Panc1 (cell line): ENCODE results near the gene HCN1. TPM values are rescaled to one million over a fixed set of nuclear protein-coding genes. Genes with fewer than 3 reads are reported as not detected.

Experiments used
- ATAC-seq: fragments of 200-7000 bp; cut with Tn5 transposase; 2 replicates; pipeline ENCODE4 v1.9.1; 2020; ENCODE audit warnings: mild to moderate bottlenecking, moderate library complexity
- BruUV-seq: library from RNA; stranded (reverse); fragments of 400-500 nt; replicated peaks from 2 replicates; lab custom pipeline; 2021; lab: Mats Ljungman, UMichigan
- CTCF ChIA-PET: fragments of 300-600 bp; sonication (Branson Sonifier 250); formaldehyde crosslinking; loops from one replicate; lab custom pipeline; 2022; ENCODE audit warnings: antibody characterized with exemption; lab: Charles Lee
- POLR2A ChIA-PET: fragments of 300-600 bp; sonication (Branson Sonifier 250); formaldehyde crosslinking; loops from one replicate; lab custom pipeline; 2022; ENCODE audit warnings: antibody characterized with exemption; lab: Charles Lee
- DNase-seq: peaks from one replicate; pipeline ENCODE4 v3.0.0-alpha.2; 2010; ENCODE audit warnings: low read depth, low spot score
- H3K27ac ChIP-seq: 2 replicates; pipeline ENCODE4 v1.5.1; 2011; ENCODE audit warnings: mild to moderate bottlenecking, low read length, inconsistent platforms
- H3K27me3 ChIP-seq: fragments of 200-500 bp; sonication (Bioruptor generic); 2 replicates; pipeline ENCODE4 v1.6.0; 2014; ENCODE audit warnings: low read length, inconsistent platforms; ENCODE audit not compliant: control insufficient read depth, insufficient read depth
- H3K36me3 ChIP-seq: fragments of 200-500 bp; sonication (Bioruptor generic); 2 replicates; pipeline ENCODE4 v1.5.1; 2014; ENCODE audit warnings: inconsistent platforms, mild to moderate bottlenecking, low read length, moderate library complexity; ENCODE audit not compliant: control insufficient read depth, insufficient read depth
- H3K4me1 ChIP-seq: 2 replicates; pipeline ENCODE4 v1.5.1; 2011; ENCODE audit warnings: inconsistent platforms, mild to moderate bottlenecking, low read length, moderate library complexity; ENCODE audit not compliant: control insufficient read depth, insufficient read depth
- H3K4me3 ChIP-seq, 2 experiments: 2 replicates each; pipeline ENCODE4 v1.5.1; 2011 to 2012; ENCODE audit warnings: low read depth in 2 of 2, low read length in 2 of 2, mild to moderate bottlenecking in 2 of 2, inconsistent platforms in 1 of 2, moderate library complexity in 1 of 2
- H3K9me3 ChIP-seq: fragments of 200-500 bp; sonication (Bioruptor generic); 2 replicates; pipeline ENCODE4 v1.5.1; 2014; ENCODE audit warnings: low read depth, mild to moderate bottlenecking, inconsistent platforms, low read length, moderate library complexity; ENCODE audit not compliant: control insufficient read depth, insufficient read depth
- CTCF ChIP-seq: fragments of 450-650 bp; IDR thresholded peaks from 2 replicates; pipeline ENCODE4 v1.5.1; 2017; ENCODE audit warnings: mild to moderate bottlenecking
- POLR2AphosphoS5 ChIP-seq: IDR thresholded peaks from 2 replicates; pipeline ENCODE4 v1.6.1; 2012; ENCODE audit warnings: mild to moderate bottlenecking, low read depth, low read length, moderate library complexity
- REST ChIP-seq, 2 experiments: IDR thresholded peaks; 2 replicates each; pipeline ENCODE4 v1.6.1; 2011 to 2012; ENCODE audit warnings: low read depth in 2 of 2, control low read depth in 1 of 2, low read length in 1 of 2, mild to moderate bottlenecking in 1 of 2, moderate library complexity in 1 of 2; ENCODE audit not compliant: insufficient read depth in 1 of 2
- SIN3A ChIP-seq: IDR thresholded peaks from 2 replicates; pipeline ENCODE4 v1.6.1; 2012; ENCODE audit warnings: low read depth, mild to moderate bottlenecking, low read length, moderate library complexity, borderline replicate concordance; ENCODE audit not compliant: insufficient read depth
- TCF7L2 ChIP-seq: IDR thresholded peaks from 2 replicates; pipeline ENCODE4 v1.6.1; 2011; ENCODE audit warnings: mild to moderate bottlenecking, low read depth, low read length, inconsistent platforms
- in situ Hi-C: cut with HindIII; loops from 2 replicates; pipeline ENCODE4 v1.10.0; 2016; ENCODE audit warnings: low sequenced_read_pairs, low pct_unique_long_range_greater_than_20kb
- intact Hi-C: fragments of 100-400 bp; cut with micrococcal nuclease; formaldehyde crosslinking; loops from one replicate; pipeline ENCODE4 v1.10.0; 2022; ENCODE audit not compliant: unreplicated experiment
- total RNA-seq: library from RNA; stranded (reverse); gene quantifications from one replicate; pipeline ENCODE4 v1.2.1, GENCODE V29; 2021; ENCODE audit not compliant: unreplicated experiment

Gene HCN1
- total RNA-seq, 1 experiment from 2014 or later, result 0.36 TPM

GRCh38 chr5:45622365-45622764 is 73.8 kb downstream of the HCN1 start:
- intact Hi-C loops, result no loop called here
- Histone ChIP-seq H3K36me3 (no peaks in the 10 kb centered on the region), H3K27me3 (no peaks in the 10 kb centered on the region), H3K4me1 (no peaks in the 10 kb centered on the region), H3K9me3 (no peaks in the 10 kb centered on the region), H3K4me3 (no peak overlapping the region), H3K27ac (no peak overlapping the region)
- CTCF ChIA-PET, result no interaction called here
- in situ Hi-C loops, result no loop called here
- ATAC-seq (no peak), DNase-seq (no peak)
- no peak for TF ChIP-seq REST (IDR thresholded peaks at IDR 0.05; ENCODE audit: insufficient read depth in 1 of 2, low read depth in 2 of 2, low read length in 1 of 2)
- no peak for TF ChIP-seq POLR2AphosphoS5
- TF ChIP-seq SIN3A, result no peak
- no peak for TF ChIP-seq TCF7L2
- TF ChIP-seq CTCF, result no peak
- POLR2A ChIA-PET, result no interaction called here
- BruUV-seq, result no TSS peak

GRCh38 chr5:45617859-45618416 is 78.2 kb downstream of the HCN1 start:
- Histone ChIP-seq H3K27ac (no peak overlapping the region), H3K36me3 (no peaks in the 10 kb centered on the region), H3K9me3 (no peaks in the 10 kb centered on the region), H3K4me3 (no peak overlapping the region), H3K27me3 (no peaks in the 10 kb centered on the region), H3K4me1 (no peaks in the 10 kb centered on the region)
- ATAC-seq (no peak), DNase-seq (no peak)
- ChIA-PET POLR2A (no interaction called here), CTCF (no interaction called here)
- intact Hi-C loops (no loop called here), in situ Hi-C loops (no loop called here)
- TF ChIP-seq SIN3A (no peak), TCF7L2 (no peak), CTCF (no peak), REST (IDR thresholded peaks at IDR 0.05; ENCODE audit: insufficient read depth in 1 of 2, low read depth in 2 of 2, low read length in 1 of 2) (no peak), POLR2AphosphoS5 (no peak)
- BruUV-seq, result no TSS peak
